ENCODE measurements around the gene NDUFB1.

- TF ChIP-seq POLR2A (IDR thresholded peaks at IDR 0.05; ENCODE audit: low read length) (no peak), GATA1 (IDR thresholded peaks at IDR 0.05; ENCODE audit: low read depth, low read length) (no peak)
These were observed 39.1 kb upstream of the NDUFB1 start for GRCh38 chr14:92160619-92161018.
